Stomach smooth muscle (tissue), 2 donors: ENCODE measurements around the gene SLC39A11.

Source experiments
- H3K27ac ChIP-seq: one replicate; pipeline ENCODE4 v1.7.0; 2013; ENCODE audit warnings: mild to moderate bottlenecking, low read length, inconsistent platforms
- H3K27me3 ChIP-seq, 2 donors: one replicate each; pipeline ENCODE4 v1.7.0; 2013; ENCODE audit warnings: low read length in 2 of 2; ENCODE audit not compliant: insufficient read depth in 2 of 2, control insufficient read depth in 1 of 2
- H3K36me3 ChIP-seq, 2 donors: one replicate each; pipeline ENCODE4 v1.7.0; 2013; ENCODE audit warnings: low read length in 2 of 2; ENCODE audit not compliant: control insufficient read depth in 2 of 2, insufficient read depth in 2 of 2
- H3K4me1 ChIP-seq: one replicate; pipeline ENCODE4 v1.7.0; 2013; ENCODE audit warnings: low read length; ENCODE audit not compliant: control insufficient read depth, insufficient read depth
- H3K4me3 ChIP-seq, 2 donors: one replicate each; pipeline ENCODE4 v1.7.0; 2013; ENCODE audit warnings: low read length in 2 of 2
- H3K9ac ChIP-seq, 2 donors: one replicate each; pipeline ENCODE4 v1.7.0; 2013; ENCODE audit warnings: low read length in 2 of 2, mild to moderate bottlenecking in 1 of 2
- H3K9me3 ChIP-seq, 2 donors: one replicate each; pipeline ENCODE4 v1.7.0; 2013; ENCODE audit warnings: low read length in 2 of 2; ENCODE audit not compliant: control insufficient read depth in 2 of 2
- donor health status: healthy.
- donor health status: Pancreatic carcinoma.

SLC39A11 gene

GRCh38 chr17:72616447-72616846, 476.0 kb downstream of the SLC39A11 start:
- Histone ChIP-seq H3K36me3 (no peaks in the 10 kb centered on the region), H3K4me1 (no peaks in the 10 kb centered on the region), H3K9me3 (peaks cover 0 to 3% of the 10 kb centered on the region in 2 donors), H3K27me3 (peaks cover 4 to 11% of the 10 kb centered on the region in 2 donors), H3K9ac (no peak overlapping the region), H3K27ac (no peak overlapping the region), H3K4me3 (no peak overlapping the region)

- H3K27ac ChIP-seq, result no peak overlapping the region
- H3K4me3 ChIP-seq, result no peak overlapping the region
Measured at GRCh38 chr17:72615627-72615991, 476.9 kb downstream of the SLC39A11 start.

GRCh38 chr17:72614871-72615626, 477.4 kb downstream of the SLC39A11 start:
- H3K9ac ChIP-seq, result no peak overlapping the region
- peaks cover 0 to 1% of the 10 kb centered on the region in 2 donors for H3K9me3 ChIP-seq
- H3K27ac ChIP-seq, result no peak overlapping the region
- no peak overlapping the region for H3K4me3 ChIP-seq
- H3K36me3 ChIP-seq, result no peaks in the 10 kb centered on the region
- H3K4me1 ChIP-seq, result no peaks in the 10 kb centered on the region
- peaks cover 4 to 11% of the 10 kb centered on the region in 2 donors for H3K27me3 ChIP-seq

More at GRCh38 chr17:72615627-72615991, 476.9 kb downstream of the SLC39A11 start:
- Histone ChIP-seq H3K9me3 (peaks cover 0 to 3% of the 10 kb centered on the region in 2 donors), H3K27me3 (peaks cover 4 to 11% of the 10 kb centered on the region in 2 donors), H3K9ac (no peak overlapping the region), H3K36me3 (no peaks in the 10 kb centered on the region), H3K4me1 (no peaks in the 10 kb centered on the region)

- no peak overlapping the region for H3K27ac ChIP-seq
- H3K27me3 ChIP-seq, result peaks cover 4 to 11% of the 10 kb centered on the region in 2 donors
- H3K4me3 ChIP-seq, result no peak overlapping the region
- no peaks in the 10 kb centered on the region for H3K9me3 ChIP-seq
- H3K9ac ChIP-seq, result no peak overlapping the region
- H3K4me1 ChIP-seq, result no peaks in the 10 kb centered on the region
- H3K36me3 ChIP-seq, result no peaks in the 10 kb centered on the region
Measured at GRCh38 chr17:72614476-72614870, 478.0 kb downstream of the SLC39A11 start.

GRCh38 chr17:72613806-72614292, 478.6 kb downstream of the SLC39A11 start:
- H3K27ac ChIP-seq, result no peak overlapping the region
- H3K9ac ChIP-seq, result no peak overlapping the region
- peaks cover 4 to 11% of the 10 kb centered on the region in 2 donors for H3K27me3 ChIP-seq
- H3K4me3 ChIP-seq, result no peak overlapping the region
- no peaks in the 10 kb centered on the region for H3K36me3 ChIP-seq
- no peaks in the 10 kb centered on the region for H3K9me3 ChIP-seq
- no peaks in the 10 kb centered on the region for H3K4me1 ChIP-seq

GRCh38 chr17:72613396-72613795, 479.1 kb downstream of the SLC39A11 start:
- no peak overlapping the region for H3K9ac ChIP-seq
- peaks cover 4 to 11% of the 10 kb centered on the region in 2 donors for H3K27me3 ChIP-seq
- no peak overlapping the region for H3K27ac ChIP-seq

GRCh38 chr17:72611172-72611571, 481.3 kb downstream of the SLC39A11 start:
- Histone ChIP-seq H3K4me1 (no peaks in the 10 kb centered on the region), H3K9me3 (peaks cover 2 to 4% of the 10 kb centered on the region in 2 donors), H3K4me3 (no peak overlapping the region), H3K9ac (no peak overlapping the region), H3K27me3 (peaks cover 4% of the 10 kb centered on the region in 2 donors), H3K36me3 (no peaks in the 10 kb centered on the region), H3K27ac (no peak overlapping the region)

More at GRCh38 chr17:72613396-72613795, 479.1 kb downstream of the SLC39A11 start:
- H3K9me3 ChIP-seq, result peaks cover 2 to 3% of the 10 kb centered on the region in 2 donors
- H3K4me1 ChIP-seq, result no peaks in the 10 kb centered on the region
- no peak overlapping the region for H3K4me3 ChIP-seq
- H3K36me3 ChIP-seq, result no peaks in the 10 kb centered on the region

- H3K4me3 ChIP-seq, result no peak overlapping the region
- no peak overlapping the region for H3K9ac ChIP-seq
- H3K27ac ChIP-seq, result no peak overlapping the region
- peaks cover 2 to 4% of the 10 kb centered on the region in 2 donors for H3K9me3 ChIP-seq
- no peaks in the 10 kb centered on the region for H3K36me3 ChIP-seq
- no peaks in the 10 kb centered on the region for H3K4me1 ChIP-seq
- H3K27me3 ChIP-seq, result no peaks in the 10 kb centered on the region
Measured at GRCh38 chr17:72609501-72609900, 483.0 kb downstream of the SLC39A11 start.

- no peak overlapping the region for H3K9ac ChIP-seq
Measured at GRCh38 chr17:72608436-72608835, 484.1 kb downstream of the SLC39A11 start.

GRCh38 chr17:72606656-72607055, 485.8 kb downstream of the SLC39A11 start:
- Histone ChIP-seq H3K4me3 (no peak overlapping the region), H3K9me3 (peaks cover 2 to 4% of the 10 kb centered on the region in 2 donors), H3K27me3 (peaks cover 3 to 6% of the 10 kb centered on the region in 2 donors), H3K36me3 (no peaks in the 10 kb centered on the region), H3K4me1 (peaks cover 3% of the 10 kb centered on the region), H3K9ac (no peak overlapping the region), H3K27ac (no peak overlapping the region)

More at GRCh38 chr17:72608436-72608835, 484.1 kb downstream of the SLC39A11 start:
- peaks cover 2 to 4% of the 10 kb centered on the region in 2 donors for H3K9me3 ChIP-seq
- no peak overlapping the region for H3K27ac ChIP-seq
- no peak overlapping the region for H3K4me3 ChIP-seq
- H3K4me1 ChIP-seq, result no peaks in the 10 kb centered on the region
- H3K36me3 ChIP-seq, result no peaks in the 10 kb centered on the region
- no peaks in the 10 kb centered on the region for H3K27me3 ChIP-seq

GRCh38 chr17:72605543-72605942, 486.9 kb downstream of the SLC39A11 start:
- H3K36me3 ChIP-seq, result no peaks in the 10 kb centered on the region
- peaks cover 2 to 4% of the 10 kb centered on the region in 2 donors for H3K9me3 ChIP-seq
- H3K27ac ChIP-seq, result no peak overlapping the region
- peaks cover 3% of the 10 kb centered on the region for H3K4me1 ChIP-seq
- no peak overlapping the region for H3K9ac ChIP-seq
- no peak overlapping the region for H3K4me3 ChIP-seq
- H3K27me3 ChIP-seq, result peaks cover 6 to 11% of the 10 kb centered on the region in 2 donors
